H1 (cell line): ENCODE results near the gene FOXL3.

Experiments used
- CHD1 ChIP-seq: IDR thresholded peaks from 2 replicates; pipeline ENCODE4 v1.6.1; 2012; ENCODE audit warnings: low read depth, low read length, improper control_type of control experiment
- CHD2 ChIP-seq: IDR thresholded peaks from 2 replicates; pipeline ENCODE4 v1.6.1; 2012; ENCODE audit warnings: low read length, improper control_type of control experiment
- PHF8 ChIP-seq: fragments of 200-600 bp; sonication (generic); conservative IDR thresholded peaks from 2 replicates; pipeline ENCODE4 v1.7.1; 2012; ENCODE audit warnings: low read depth, mild to moderate bottlenecking, inconsistent platforms, low read length, moderate library complexity
- POLR2A ChIP-seq, 2 experiments: IDR thresholded peaks; 1 replicate in 1 of 2; 2 replicates in 1 of 2; pipeline ENCODE4 v1.6.1; 2011; ENCODE audit warnings: low read depth in 2 of 2, low read length in 2 of 2, mild to moderate bottlenecking in 2 of 2; ENCODE audit errors: control extremely low read depth in 1 of 2
- POLR2AphosphoS5 ChIP-seq: IDR thresholded peaks from 2 replicates; pipeline ENCODE4 v1.6.1; 2011; ENCODE audit warnings: low read depth, low read length
- RAD21 ChIP-seq, 2 experiments: IDR thresholded peaks in 1 of 2; conservative IDR thresholded peaks in 1 of 2; 2 replicates each; pipeline ENCODE4 v1.6.1; 2011; ENCODE audit warnings: low read depth in 2 of 2, low read length in 2 of 2, improper control_type of control experiment in 1 of 2, inconsistent platforms in 1 of 2, mild to moderate bottlenecking in 1 of 2, moderate library complexity in 1 of 2
- RNF2 ChIP-seq: fragments of 200-900, 300-1000 bp; sonication (generic); IDR thresholded peaks from 2 replicates; pipeline ENCODE4 v1.7.1; 2016; ENCODE audit warnings: borderline replicate concordance, low read depth, mild to moderate bottlenecking, antibody characterized with exemption, low read length; ENCODE audit not compliant: poor library complexity, severe bottlenecking; ENCODE audit errors: missing control alignments
- TF ChIP-seq, protein P1 (sequence below), 3 experiments: IDR thresholded peaks; 1 replicate in 2 of 3; 2 replicates in 1 of 3; pipeline versions ENCODE4 v1.5.1 to v1.6.1; 2011; ENCODE audit warnings: low read length in 3 of 3, mild to moderate bottlenecking in 3 of 3, inconsistent platforms in 2 of 3, low read depth in 1 of 3, moderate library complexity in 1 of 3; ENCODE audit not compliant: insufficient read depth in 1 of 3; ENCODE audit errors: control extremely low read depth in 1 of 3

DNA sequence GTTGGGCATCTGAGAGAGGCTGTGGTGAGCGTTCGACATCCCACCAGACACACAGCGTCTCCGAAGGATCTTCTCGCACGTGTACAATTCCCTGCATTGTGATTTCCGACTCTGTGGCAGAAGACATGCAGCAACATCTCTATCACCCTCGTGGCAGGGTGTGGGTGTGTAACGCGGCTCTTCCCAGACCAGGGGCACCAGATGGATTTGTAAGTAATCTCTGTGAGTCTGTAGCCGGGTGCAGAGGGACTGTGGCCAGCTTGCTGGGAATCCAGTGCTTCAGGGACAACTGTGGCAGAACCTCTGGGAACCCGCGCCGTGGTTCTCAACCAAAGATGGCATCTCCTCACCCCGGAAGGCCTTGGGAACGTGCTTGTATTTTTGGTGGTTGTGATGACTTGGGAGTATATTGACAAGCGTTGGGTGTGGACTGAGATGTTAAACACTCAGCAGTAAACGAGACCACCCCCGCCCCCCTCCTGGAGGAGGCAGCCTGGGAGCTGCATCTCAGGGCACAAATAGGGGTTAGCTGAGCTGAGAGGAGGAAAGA is 21.2 kb downstream of the FOXL3 start:
- TF ChIP-seq, protein P1, sequence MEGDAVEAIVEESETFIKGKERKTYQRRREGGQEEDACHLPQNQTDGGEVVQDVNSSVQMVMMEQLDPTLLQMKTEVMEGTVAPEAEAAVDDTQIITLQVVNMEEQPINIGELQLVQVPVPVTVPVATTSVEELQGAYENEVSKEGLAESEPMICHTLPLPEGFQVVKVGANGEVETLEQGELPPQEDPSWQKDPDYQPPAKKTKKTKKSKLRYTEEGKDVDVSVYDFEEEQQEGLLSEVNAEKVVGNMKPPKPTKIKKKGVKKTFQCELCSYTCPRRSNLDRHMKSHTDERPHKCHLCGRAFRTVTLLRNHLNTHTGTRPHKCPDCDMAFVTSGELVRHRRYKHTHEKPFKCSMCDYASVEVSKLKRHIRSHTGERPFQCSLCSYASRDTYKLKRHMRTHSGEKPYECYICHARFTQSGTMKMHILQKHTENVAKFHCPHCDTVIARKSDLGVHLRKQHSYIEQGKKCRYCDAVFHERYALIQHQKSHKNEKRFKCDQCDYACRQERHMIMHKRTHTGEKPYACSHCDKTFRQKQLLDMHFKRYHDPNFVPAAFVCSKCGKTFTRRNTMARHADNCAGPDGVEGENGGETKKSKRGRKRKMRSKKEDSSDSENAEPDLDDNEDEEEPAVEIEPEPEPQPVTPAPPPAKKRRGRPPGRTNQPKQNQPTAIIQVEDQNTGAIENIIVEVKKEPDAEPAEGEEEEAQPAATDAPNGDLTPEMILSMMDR (IDR thresholded peaks at IDR 0.05; ENCODE audit: control extremely low read depth in 1 of 3, insufficient read depth in 1 of 3, low read depth in 1 of 3, low read length in 3 of 3) = no peak
- TF ChIP-seq PHF8 = no peak
- TF ChIP-seq CHD2 = no peak
- TF ChIP-seq RAD21 (IDR thresholded peaks at IDR 0.05 in 1 of 2, conservative IDR thresholded peaks at IDR 0.05 in 1 of 2; ENCODE audit: low read depth in 2 of 2, low read length in 2 of 2) = no peak
- no peak for TF ChIP-seq POLR2A (IDR thresholded peaks at IDR 0.05; ENCODE audit: control extremely low read depth in 1 of 2, low read depth in 2 of 2, low read length in 2 of 2)
- no peak for TF ChIP-seq CHD1
- TF ChIP-seq POLR2AphosphoS5 = no peak
- TF ChIP-seq RNF2 = no peak
